Peyer's patch (tissue), 4 donors: ENCODE results near the gene WFDC10B. TPM values are rescaled to one million over a fixed set of nuclear protein-coding genes. Genes with fewer than 3 reads are reported as not detected.
"Not testable (repeated sequence)": the region's sequence is repeated elsewhere in the genome, so short reads cannot be mapped to it uniquely, and the experiment has no call there.

ENCODE experiments used
- DNase-seq, 3 donors: peaks; one replicate each; pipeline ENCODE4 v3.0.0-alpha.2; 2017 to 2019
- H3K27ac ChIP-seq, 4 donors: fragments of 200-600 bp; sonication (generic); one replicate each; pipeline ENCODE4 v1.5.1; 2016 to 2019
- H3K27me3 ChIP-seq, 2 donors: fragments of 200-600 bp; sonication (generic); one replicate each; pipeline ENCODE4 v1.5.1; 2019
- H3K36me3 ChIP-seq, 3 donors: fragments of 200-600 bp; sonication (generic); one replicate each; pipeline ENCODE4 v1.5.1; 2016 to 2019
- H3K4me1 ChIP-seq, 4 donors: fragments of 200-600 bp; sonication (generic); one replicate each; pipeline ENCODE4 v1.5.1; 2016 to 2019
- H3K4me3 ChIP-seq, 4 donors: fragments of 200-600 bp; sonication (generic); 1 replicate in 3 of 4; 2 replicates in 1 of 4; pipeline ENCODE4 v1.5.1; 2016 to 2019; ENCODE audit warnings: mild to moderate bottlenecking in 1 of 4
- H3K9me3 ChIP-seq, 4 donors: fragments of 200-600 bp; sonication (generic); one replicate each; pipeline ENCODE4 v1.5.1; 2016 to 2019; ENCODE audit warnings: mild to moderate bottlenecking in 1 of 4
- CTCF ChIP-seq, 6 experiments: fragments of 450-650 bp in 4 of 6; fragments of 200-600 bp in 2 of 6; sonication (generic) in 1 of 6; IDR thresholded peaks; one replicate each; pipeline ENCODE4 v1.5.1; 2017 to 2019; ENCODE audit warnings: antibody characterized with exemption in 6 of 6, mild to moderate bottlenecking in 3 of 6, moderate library complexity in 1 of 6
- POLR2A ChIP-seq, 2 donors: fragments of 450-650 bp; IDR thresholded peaks; one replicate each; pipeline ENCODE4 v1.5.1; 2017; ENCODE audit warnings: antibody characterized with exemption in 2 of 2, mild to moderate bottlenecking in 2 of 2, moderate library complexity in 2 of 2
- total RNA-seq, 4 donors: library from RNA; depleted of rRNA; stranded (reverse); fragments of >200 nt; gene quantifications; one replicate each; pipeline ENCODE4 v1.1.0, GENCODE V29; 2016

The WFDC10B gene
- total RNA-seq, 4 donors from 2014 or later = not detected

- Histone ChIP-seq H3K9me3 (no peaks in the 10 kb centered on the region), H3K36me3 (no peaks in the 10 kb centered on the region), H3K4me1 (no peaks in the 10 kb centered on the region), H3K27ac (no peak within 1 kb of the TSS), H3K4me3 (no peak within 1 kb of the TSS), H3K27me3 (no peaks in the 10 kb centered on the region)
- no peak for TF ChIP-seq POLR2A (IDR thresholded peaks at IDR 0.05)
- no peak for TF ChIP-seq CTCF (IDR thresholded peaks at IDR 0.05)
- no peak for DNase-seq
Measured at GRCh38 chr20:45670139-45670538, 34.7 kb downstream of the WFDC10B start, which contains the start of gene WFDC11. Gene WFDC11 (minus strand): TSS chr20:45670239. CDS start chr20:45650600, 19,639 bp downstream.

- not testable (repeated sequence) for H3K36me3 ChIP-seq, H3K27me3 ChIP-seq, H3K9me3 ChIP-seq, DNase-seq, H3K4me1 ChIP-seq, H3K4me3 ChIP-seq, H3K27ac ChIP-seq
Measured at GRCh38 chr20:45657038-45657437, 47.8 kb downstream of the WFDC10B start.

GRCh38 chr20:45651726-45652125 lies 53.1 kb downstream of the WFDC10B start:
- H3K27me3 ChIP-seq, H3K4me3 ChIP-seq, H3K4me1 ChIP-seq, H3K36me3 ChIP-seq, H3K27ac ChIP-seq, H3K9me3 ChIP-seq, DNase-seq: not testable (repeated sequence)

GRCh38 chr20:45649312-45649863 lies 55.4 kb downstream of the WFDC10B start:
- no peaks in the 10 kb centered on the region for H3K36me3 ChIP-seq
- TF ChIP-seq POLR2A (IDR thresholded peaks at IDR 0.05) = no peak
- TF ChIP-seq CTCF (IDR thresholded peaks at IDR 0.05) = no peak
- H3K9me3 ChIP-seq = no peaks in the 10 kb centered on the region
- no peak overlapping the region for H3K27ac ChIP-seq
- no peak for DNase-seq
- no peak overlapping the region for H3K4me3 ChIP-seq
- no peaks in the 10 kb centered on the region for H3K4me1 ChIP-seq
- no peaks in the 10 kb centered on the region for H3K27me3 ChIP-seq

GRCh38 chr20:45647441-45648050 lies 57.3 kb downstream of the WFDC10B start:
- DNase-seq = no peak

GRCh38 chr20:45646875-45647274 lies 57.9 kb downstream of the WFDC10B start:
- Histone ChIP-seq H3K4me1 (no peaks in the 10 kb centered on the region), H3K36me3 (no peaks in the 10 kb centered on the region), H3K9me3 (no peaks in the 10 kb centered on the region), H3K27me3 (no peaks in the 10 kb centered on the region), H3K27ac (no peak overlapping the region), H3K4me3 (no peak overlapping the region)
- no peak for DNase-seq
- TF ChIP-seq POLR2A (IDR thresholded peaks at IDR 0.05) (no peak), CTCF (IDR thresholded peaks at IDR 0.05) (no peak)

More at GRCh38 chr20:45647441-45648050, 57.3 kb downstream of the WFDC10B start:
- H3K27me3 ChIP-seq = no peaks in the 10 kb centered on the region
- H3K9me3 ChIP-seq = no peaks in the 10 kb centered on the region
- no peak overlapping the region for H3K4me3 ChIP-seq
- no peak overlapping the region for H3K27ac ChIP-seq
- H3K36me3 ChIP-seq = no peaks in the 10 kb centered on the region
- TF ChIP-seq CTCF (IDR thresholded peaks at IDR 0.05) (no peak), POLR2A (IDR thresholded peaks at IDR 0.05) (no peak)
- no peaks in the 10 kb centered on the region for H3K4me1 ChIP-seq

- H3K27ac ChIP-seq, H3K4me3 ChIP-seq, DNase-seq, H3K36me3 ChIP-seq, H3K9me3 ChIP-seq, H3K27me3 ChIP-seq, H3K4me1 ChIP-seq: not testable (repeated sequence)
Measured at GRCh38 chr20:45645869-45646268, 59.0 kb downstream of the WFDC10B start.

- H3K27me3 ChIP-seq, H3K36me3 ChIP-seq, H3K4me3 ChIP-seq, H3K4me1 ChIP-seq, H3K27ac ChIP-seq, DNase-seq, H3K9me3 ChIP-seq: not testable (repeated sequence)
Measured at GRCh38 chr20:45641076-45641475, 63.7 kb downstream of the WFDC10B start.
